ENCODE results near the gene C5AR1.
A peak's percentile ranks its signal among the peaks of the same experiment; 100 is the strongest.
"Not testable (repeated sequence)": the region's sequence is repeated elsewhere in the genome, so short reads cannot be mapped to it uniquely, and the experiment has no call there.

The C5AR1 gene

DNA sequence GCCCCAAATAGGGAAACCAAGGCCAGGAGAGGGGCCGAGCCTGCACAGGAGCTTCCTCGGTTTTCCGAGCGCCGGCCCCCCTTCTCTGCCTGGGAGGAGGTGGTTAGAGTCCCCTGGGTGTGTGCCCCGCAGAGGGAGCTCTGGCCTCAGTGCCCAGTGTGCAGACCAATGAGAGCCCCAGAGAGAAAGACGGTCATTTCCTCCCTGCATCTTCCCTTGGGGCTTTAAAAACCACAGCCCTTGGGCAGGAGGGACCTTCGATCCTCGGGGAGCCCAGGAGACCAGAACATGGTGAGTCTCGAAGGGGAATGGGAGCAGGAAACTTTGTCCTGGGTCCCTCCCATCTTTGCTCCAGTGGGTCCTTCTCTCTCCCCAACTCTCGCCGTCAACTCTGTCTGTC is at the start of gene C5AR1:
C5AR1 (plus strand) TSS at position 254 of the 400 bp plus-strand sequence; CDS start at position 289, 35 bp downstream.
- DNase-seq (ENCODE audit: low read depth, low spot score) = no peak
- Histone ChIP-seq H3K27ac (no peak within 1 kb of the TSS), H3K4me3 (no peak within 1 kb of the TSS)

DNA sequence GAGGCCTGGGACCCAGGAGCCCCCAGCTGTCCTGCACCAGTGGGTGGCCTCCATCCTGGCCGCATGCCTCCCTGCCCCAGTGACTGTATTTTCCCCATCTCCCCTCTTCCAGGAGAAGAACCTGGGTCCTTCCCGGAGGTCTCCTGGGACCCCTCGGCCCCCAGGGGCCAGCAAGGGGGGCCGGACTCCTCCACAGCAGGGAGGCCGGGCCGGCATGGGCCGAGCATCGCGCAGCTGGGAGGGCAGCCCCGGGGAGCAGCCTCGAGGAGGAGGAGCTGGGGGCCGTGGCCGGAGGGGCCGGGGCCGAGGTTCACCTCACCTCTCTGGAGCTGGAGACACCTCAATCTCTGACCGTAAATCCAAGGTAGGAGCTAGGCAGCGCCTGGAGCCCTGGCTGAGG is 49.2 kb upstream of the C5AR1 start:
- no peak overlapping the region for H3K4me3 ChIP-seq
- no peak overlapping the region for H3K27ac ChIP-seq
- DNase-seq (ENCODE audit: low read depth, low spot score) = no peak
- H3K36me3 ChIP-seq (ENCODE audit: insufficient read depth, low read length) = peaks cover 34% of the 10 kb centered on the region; the same call in 1 of the 2 replicates
- H3K9ac ChIP-seq (ENCODE audit: insufficient read length) = no peak overlapping the region
- TF ChIP-seq EZH2 (IDR thresholded peaks at IDR 0.05) (no peak), FOXP2 (optimal IDR thresholded peaks at IDR 0.05; ENCODE audit: control extremely low read depth, extremely low read length, insufficient read depth) (no peak), POLR2AphosphoS5 (IDR thresholded peaks at IDR 0.05; ENCODE audit: borderline replicate concordance, low read depth, low read length) (no peak)
- H3K9me3 ChIP-seq (ENCODE audit: low read depth, low read length) = no peaks in the 10 kb centered on the region

More for the DNA sequence above, at the start of gene C5AR1:
- Histone ChIP-seq H3K9me3 (ENCODE audit: low read depth, low read length) (no peaks in the 10 kb centered on the region), H3K36me3 (ENCODE audit: insufficient read depth, low read length) (no peaks in the 10 kb centered on the region), H3K9ac (ENCODE audit: insufficient read length) (no peak within 1 kb of the TSS)
- no peak for TF ChIP-seq EZH2 (IDR thresholded peaks at IDR 0.05)
- no peak for TF ChIP-seq POLR2AphosphoS5 (IDR thresholded peaks at IDR 0.05; ENCODE audit: borderline replicate concordance, low read depth, low read length)
- no peak for TF ChIP-seq FOXP2 (optimal IDR thresholded peaks at IDR 0.05; ENCODE audit: control extremely low read depth, extremely low read length, insufficient read depth)

DNA sequence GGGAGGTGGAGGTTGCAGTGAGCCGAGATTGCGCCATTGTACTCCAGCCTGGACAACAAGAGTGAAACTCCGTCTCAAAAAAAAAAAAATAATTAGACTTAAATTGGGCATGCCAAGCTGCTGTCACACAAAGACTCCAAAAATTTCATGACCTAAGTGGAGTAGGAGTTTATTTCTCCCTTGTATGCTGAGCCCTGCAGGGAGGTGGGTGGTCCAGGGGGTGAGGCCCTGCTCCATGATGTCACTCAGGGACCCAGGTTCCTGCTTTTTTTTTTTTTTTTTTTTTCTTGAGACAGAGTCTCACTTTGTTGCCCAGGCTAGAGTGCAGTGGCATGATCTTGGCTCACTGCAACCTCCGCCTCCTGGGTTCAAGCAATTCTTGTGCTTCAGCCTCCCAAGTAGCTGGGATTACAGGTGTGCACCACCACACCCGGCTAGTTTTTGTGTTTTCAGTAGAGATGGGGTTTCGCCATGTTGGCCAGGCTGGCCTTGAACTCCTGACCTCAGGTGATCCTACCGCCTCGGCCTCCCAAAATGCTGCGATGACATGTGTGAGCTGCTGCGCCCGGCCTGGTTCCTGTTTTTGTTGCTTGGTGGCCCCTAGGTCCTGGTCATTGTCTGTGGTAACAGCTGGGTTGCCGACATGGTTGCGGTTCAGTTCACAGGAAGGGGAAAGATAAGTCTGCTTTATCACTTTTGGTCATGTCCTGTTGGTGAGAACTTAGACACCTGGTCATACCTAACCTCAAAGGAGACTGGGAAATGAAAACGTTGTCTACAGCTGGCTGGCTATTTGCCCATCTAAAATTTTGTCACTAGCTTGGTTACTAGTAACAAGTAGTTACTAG is 47.5 kb upstream of the C5AR1 start:
- not testable (repeated sequence) for H3K27ac ChIP-seq; DNase-seq (ENCODE audit: low read depth, low spot score); H3K9me3 ChIP-seq (ENCODE audit: low read depth, low read length); H3K4me3 ChIP-seq; H3K9ac ChIP-seq (ENCODE audit: insufficient read length)
- H3K36me3 ChIP-seq (ENCODE audit: insufficient read depth, low read length) = peaks cover 34% of the 10 kb centered on the region; the same call in 1 of the 2 replicates

DNA sequence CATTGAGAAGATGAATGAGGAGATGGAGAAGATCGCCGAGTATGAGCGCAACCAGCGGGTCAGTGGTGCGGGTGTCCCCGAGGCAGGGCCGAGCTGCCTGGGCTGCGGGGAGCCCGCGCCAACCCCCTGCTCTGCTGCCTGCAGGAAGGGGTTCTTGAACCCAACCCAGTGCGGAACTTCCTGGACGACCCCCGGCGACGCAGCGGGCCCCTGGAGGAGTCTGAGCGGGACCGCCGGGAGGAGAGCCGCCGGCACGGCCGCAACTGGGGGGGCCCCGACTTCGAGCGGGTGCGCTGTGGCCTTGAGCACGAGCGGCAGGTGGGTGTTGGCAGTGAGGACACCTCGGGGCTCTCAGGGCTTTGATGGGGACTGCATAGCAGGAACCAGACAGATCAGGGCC is 45.0 kb upstream of the C5AR1 start:
- peaks cover 22% of the 10 kb centered on the region; the same call in 1 of the 2 replicates for H3K36me3 ChIP-seq (ENCODE audit: insufficient read depth, low read length)
- no peak overlapping the region for H3K9ac ChIP-seq (ENCODE audit: insufficient read length)
- H3K4me3 ChIP-seq = no peak overlapping the region
- TF ChIP-seq EZH2 (IDR thresholded peaks at IDR 0.05) = no peak
- no peak for TF ChIP-seq FOXP2 (optimal IDR thresholded peaks at IDR 0.05; ENCODE audit: control extremely low read depth, extremely low read length, insufficient read depth)
- TF ChIP-seq POLR2AphosphoS5 (IDR thresholded peaks at IDR 0.05; ENCODE audit: borderline replicate concordance, low read depth, low read length) = no peak
- H3K9me3 ChIP-seq (ENCODE audit: low read depth, low read length) = no peaks in the 10 kb centered on the region
- H3K27ac ChIP-seq = no peak overlapping the region
- DNase-seq (ENCODE audit: low read depth, low spot score) = no peak

DNA sequence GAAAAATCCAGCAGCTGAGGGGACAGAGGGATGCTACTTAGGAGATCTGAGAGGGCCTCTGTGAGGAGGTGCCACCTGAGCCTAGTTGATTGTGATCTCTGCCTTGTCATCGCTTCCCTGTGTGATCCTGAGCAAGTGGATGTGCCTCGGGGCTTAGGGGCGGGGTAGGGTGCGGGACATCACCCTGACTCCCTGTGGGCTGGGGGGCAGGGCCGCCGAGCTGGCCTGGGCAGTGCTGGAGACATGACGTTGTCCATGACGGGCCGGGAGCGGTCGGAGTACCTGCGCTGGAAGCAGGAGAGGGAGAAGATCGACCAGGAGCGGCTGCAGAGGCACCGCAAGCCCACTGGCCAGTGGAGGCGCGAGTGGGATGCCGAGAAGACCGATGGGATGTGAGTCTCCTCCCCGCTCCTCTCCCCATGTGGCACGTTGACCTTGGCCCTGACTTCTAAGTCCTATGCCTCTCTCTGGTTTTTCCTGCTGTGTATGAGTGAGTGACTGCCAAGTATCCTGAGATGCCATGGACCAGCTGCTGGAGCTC is 43.2 kb upstream of the C5AR1 start:
- H3K4me3 ChIP-seq = no peak overlapping the region
- no peaks in the 10 kb centered on the region for H3K9me3 ChIP-seq (ENCODE audit: low read depth, low read length)
- TF ChIP-seq POLR2AphosphoS5 (IDR thresholded peaks at IDR 0.05; ENCODE audit: borderline replicate concordance, low read depth, low read length) = no peak
- TF ChIP-seq FOXP2 (optimal IDR thresholded peaks at IDR 0.05; ENCODE audit: control extremely low read depth, extremely low read length, insufficient read depth) = no peak
- TF ChIP-seq EZH2 (IDR thresholded peaks at IDR 0.05) = no peak
- H3K36me3 ChIP-seq (ENCODE audit: insufficient read depth, low read length) = peaks cover 8% of the 10 kb centered on the region; the same call in 1 of the 2 replicates
- DNase-seq (ENCODE audit: low read depth, low spot score) = no peak
- H3K9ac ChIP-seq (ENCODE audit: insufficient read length) = no peak overlapping the region
- no peak overlapping the region for H3K27ac ChIP-seq

DNA sequence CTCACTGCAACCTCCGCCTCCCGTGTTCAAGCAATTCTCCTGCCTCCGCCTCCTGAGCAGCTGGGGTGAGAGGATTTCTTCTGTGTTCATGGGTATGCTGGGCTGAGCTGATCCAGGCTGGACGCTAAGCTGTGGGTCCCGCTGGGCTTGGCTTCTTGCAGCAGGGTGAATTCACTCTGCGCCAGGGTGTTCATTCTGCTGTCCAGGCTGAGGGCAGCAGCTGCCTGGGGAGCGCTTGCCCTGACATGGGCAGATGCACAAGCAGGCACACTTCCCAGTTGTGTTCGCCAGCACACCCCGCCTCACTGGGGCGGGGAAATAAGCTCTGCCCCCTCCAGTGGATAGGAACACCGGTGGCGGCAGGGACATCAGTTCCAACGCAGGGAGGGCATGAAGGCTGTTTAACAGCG is 42.3 kb upstream of the C5AR1 start:
- Histone ChIP-seq H3K27ac (no peak overlapping the region), H3K36me3 (ENCODE audit: insufficient read depth, low read length) (peaks cover 8% of the 10 kb centered on the region; the same call in 1 of the 2 replicates)
- DNase-seq (ENCODE audit: low read depth, low spot score) = no peak

DNA sequence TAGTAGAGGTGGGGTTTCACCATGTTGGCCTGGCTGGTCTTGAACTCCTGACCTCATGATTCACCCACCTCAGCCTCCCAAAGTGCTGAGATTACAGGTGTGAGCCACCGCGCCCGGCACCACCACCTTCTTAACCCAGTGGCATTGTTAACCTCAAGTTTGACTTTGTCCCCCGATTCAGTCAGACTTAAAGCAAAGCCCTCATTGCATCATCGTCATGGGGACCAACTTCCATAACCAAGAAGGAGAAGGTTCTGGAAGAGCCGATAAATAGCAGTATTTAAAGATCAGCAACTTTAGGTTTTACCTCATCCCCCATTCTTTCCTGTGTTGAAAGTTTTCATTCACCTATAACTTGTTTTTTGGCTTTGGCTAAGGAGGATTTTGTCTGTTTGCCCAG is 41.6 kb upstream of the C5AR1 start:
- Histone ChIP-seq H3K9ac (ENCODE audit: insufficient read length) (no peak overlapping the region), H3K27ac (peak overlapping the region; percentile 29; the same call in 1 of the 2 replicates), H3K36me3 (ENCODE audit: insufficient read depth, low read length) (peaks cover 7% of the 10 kb centered on the region; the same call in 1 of the 2 replicates), H3K4me3 (no peak overlapping the region), H3K9me3 (ENCODE audit: low read depth, low read length) (no peaks in the 10 kb centered on the region)
- TF ChIP-seq EZH2 (IDR thresholded peaks at IDR 0.05) = no peak
- TF ChIP-seq POLR2AphosphoS5 (IDR thresholded peaks at IDR 0.05; ENCODE audit: borderline replicate concordance, low read depth, low read length) = no peak
- TF ChIP-seq FOXP2 (optimal IDR thresholded peaks at IDR 0.05; ENCODE audit: control extremely low read depth, extremely low read length, insufficient read depth) = no peak
- no peak for DNase-seq (ENCODE audit: low read depth, low spot score)

More for the DNA sequence above, 42.3 kb upstream of the C5AR1 start:
- Histone ChIP-seq H3K9me3 (ENCODE audit: low read depth, low read length) (no peaks in the 10 kb centered on the region), H3K4me3 (no peak overlapping the region), H3K9ac (ENCODE audit: insufficient read length) (no peak overlapping the region)
- TF ChIP-seq POLR2AphosphoS5 (IDR thresholded peaks at IDR 0.05; ENCODE audit: borderline replicate concordance, low read depth, low read length) (no peak), FOXP2 (optimal IDR thresholded peaks at IDR 0.05; ENCODE audit: control extremely low read depth, extremely low read length, insufficient read depth) (no peak), EZH2 (IDR thresholded peaks at IDR 0.05) (no peak)

DNA sequence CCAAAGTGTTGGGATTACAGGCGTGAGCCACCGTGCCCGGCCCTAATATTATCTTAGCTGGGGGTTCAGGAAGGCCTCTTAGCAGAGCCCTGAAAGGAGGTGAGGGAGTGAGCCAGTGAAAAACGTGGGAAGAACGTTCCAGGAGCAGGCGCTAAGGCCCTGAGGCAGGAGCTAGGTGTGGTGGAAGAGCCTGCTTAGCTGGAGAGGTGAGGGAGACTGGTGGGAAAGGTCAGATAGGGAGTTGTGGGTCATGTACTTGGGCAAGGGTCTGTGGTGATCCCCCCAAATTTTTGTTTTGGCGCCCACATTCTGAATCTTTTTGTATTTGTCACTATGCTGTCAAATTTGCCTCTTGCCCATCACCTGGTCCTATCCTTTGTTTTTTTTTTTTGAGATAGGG is 40.1 kb upstream of the C5AR1 start:
- H3K36me3 ChIP-seq (ENCODE audit: insufficient read depth, low read length) = peaks cover 5% of the 10 kb centered on the region; the same call in 1 of the 2 replicates
- H3K27ac ChIP-seq = no peak overlapping the region
- H3K9ac ChIP-seq (ENCODE audit: insufficient read length) = no peak overlapping the region
- TF ChIP-seq FOXP2 (optimal IDR thresholded peaks at IDR 0.05; ENCODE audit: control extremely low read depth, extremely low read length, insufficient read depth) (no peak), EZH2 (IDR thresholded peaks at IDR 0.05) (no peak), POLR2AphosphoS5 (IDR thresholded peaks at IDR 0.05; ENCODE audit: borderline replicate concordance, low read depth, low read length) (no peak)
- H3K4me3 ChIP-seq = no peak overlapping the region
- no peak for DNase-seq (ENCODE audit: low read depth, low spot score)
- H3K9me3 ChIP-seq (ENCODE audit: low read depth, low read length) = no peaks in the 10 kb centered on the region
